NCI-H524 (cell line): ENCODE measurements around the gene IL1RAPL2.
A peak's percentile ranks its signal among the peaks of the same experiment; 100 is the strongest.
"Not testable (repeated sequence)": the region's sequence is repeated elsewhere in the genome, so short reads cannot be mapped to it uniquely, and the experiment has no call there.

Source experiments
- DNase-seq, 2 experiments: peaks; one replicate each; lab custom pipeline; 2025; lab: John Stamatoyannopoulos, UW

Gene IL1RAPL2

GRCh38 chrX:105018865-105019264, 452.9 kb downstream of the IL1RAPL2 start:
- no peak for DNase-seq

GRCh38 chrX:105028962-105029361, 463.0 kb downstream of the IL1RAPL2 start:
- DNase-seq, result not testable (repeated sequence)

GRCh38 chrX:105038672-105039328, 472.8 kb downstream of the IL1RAPL2 start:
- no peak for DNase-seq

GRCh38 chrX:105050921-105051320, 484.9 kb downstream of the IL1RAPL2 start:
- no peak for DNase-seq

- no peak for DNase-seq
These were observed 485.4 kb downstream of the IL1RAPL2 start for GRCh38 chrX:105051364-105051763.

- peak in 1 of 2 experiments; percentile 13 for DNase-seq
These were observed 486.9 kb downstream of the IL1RAPL2 start for GRCh38 chrX:105052926-105053325.

- no peak for DNase-seq
These were observed 497.7 kb downstream of the IL1RAPL2 start for GRCh38 chrX:105063743-105064142.

GRCh38 chrX:105098201-105098600, 532.2 kb downstream of the IL1RAPL2 start:
- DNase-seq, result no peak

GRCh38 chrX:105098812-105099211, 532.8 kb downstream of the IL1RAPL2 start:
- no peak for DNase-seq

GRCh38 chrX:105101378-105101777, 535.4 kb downstream of the IL1RAPL2 start:
- DNase-seq, result no peak

GRCh38 chrX:105109936-105110335, 543.9 kb downstream of the IL1RAPL2 start:
- no peak for DNase-seq

GRCh38 chrX:105114554-105115130, 548.6 kb downstream of the IL1RAPL2 start:
- DNase-seq, result no peak

- not testable (repeated sequence) for DNase-seq
These were observed 549.8 kb downstream of the IL1RAPL2 start for GRCh38 chrX:105115596-105116320.

- no peak for DNase-seq
These were observed 550.5 kb downstream of the IL1RAPL2 start for GRCh38 chrX:105116486-105116885.

- DNase-seq, result no peak
These were observed 551.6 kb downstream of the IL1RAPL2 start for GRCh38 chrX:105117621-105118020.

- no peak for DNase-seq
These were observed 554.5 kb downstream of the IL1RAPL2 start for GRCh38 chrX:105120463-105120862.

- peak; percentile 24 to 66 for DNase-seq
These were observed 555.2 kb downstream of the IL1RAPL2 start for GRCh38 chrX:105121186-105121585.

GRCh38 chrX:105126201-105126600, 560.2 kb downstream of the IL1RAPL2 start:
- DNase-seq, result no peak

GRCh38 chrX:105134273-105134672, 568.3 kb downstream of the IL1RAPL2 start:
- no peak for DNase-seq

- no peak for DNase-seq
These were observed 570.8 kb downstream of the IL1RAPL2 start for GRCh38 chrX:105136786-105137185.

GRCh38 chrX:105150036-105150435, 584.0 kb downstream of the IL1RAPL2 start:
- no peak for DNase-seq

GRCh38 chrX:105150557-105150956, 584.6 kb downstream of the IL1RAPL2 start:
- peak; percentile 42 to 85 for DNase-seq

- no peak for DNase-seq
These were observed 601.2 kb downstream of the IL1RAPL2 start for GRCh38 chrX:105167233-105167632.
